Measurements from ENCODE around the gene HS6ST2. TPM values are rescaled to one million over a fixed set of nuclear protein-coding genes. Genes with fewer than 3 reads are reported as not detected.

The HS6ST2 gene
- total RNA-seq, 1 experiment from 2014 or later = 13.4 TPM

GRCh38 chrX:132795181-132795580 lies 163.2 kb downstream of the HS6ST2 start:
- no peaks in the 10 kb centered on the region for H4K20me1 ChIP-seq (ENCODE audit: insufficient read depth)
- intact Hi-C loops (cut with micrococcal nuclease; ENCODE audit: unreplicated experiment) = no loop called here
- no peaks in the 10 kb centered on the region for H3K9me2 ChIP-seq (ENCODE audit: insufficient read depth)
- 0 out of 2 replicates have a peak, but pooled peaks cover 2% of the 10 kb centered on the region for H3K79me2 ChIP-seq (ENCODE audit: low read depth)
- no peak overlapping the region for H2AFZ ChIP-seq
- no TSS peak for BruUV-seq (replicated peaks)
- no peak overlapping the region for H3K4me3 ChIP-seq
- H3K27ac ChIP-seq = no peak overlapping the region
- H3K9me3 ChIP-seq (ENCODE audit: insufficient read depth, low read depth) = no peaks in the 10 kb centered on the region
- no peaks in the 10 kb centered on the region for H3F3A ChIP-seq (ENCODE audit: insufficient read depth, low read depth)
- TF ChIP-seq, protein P1, sequence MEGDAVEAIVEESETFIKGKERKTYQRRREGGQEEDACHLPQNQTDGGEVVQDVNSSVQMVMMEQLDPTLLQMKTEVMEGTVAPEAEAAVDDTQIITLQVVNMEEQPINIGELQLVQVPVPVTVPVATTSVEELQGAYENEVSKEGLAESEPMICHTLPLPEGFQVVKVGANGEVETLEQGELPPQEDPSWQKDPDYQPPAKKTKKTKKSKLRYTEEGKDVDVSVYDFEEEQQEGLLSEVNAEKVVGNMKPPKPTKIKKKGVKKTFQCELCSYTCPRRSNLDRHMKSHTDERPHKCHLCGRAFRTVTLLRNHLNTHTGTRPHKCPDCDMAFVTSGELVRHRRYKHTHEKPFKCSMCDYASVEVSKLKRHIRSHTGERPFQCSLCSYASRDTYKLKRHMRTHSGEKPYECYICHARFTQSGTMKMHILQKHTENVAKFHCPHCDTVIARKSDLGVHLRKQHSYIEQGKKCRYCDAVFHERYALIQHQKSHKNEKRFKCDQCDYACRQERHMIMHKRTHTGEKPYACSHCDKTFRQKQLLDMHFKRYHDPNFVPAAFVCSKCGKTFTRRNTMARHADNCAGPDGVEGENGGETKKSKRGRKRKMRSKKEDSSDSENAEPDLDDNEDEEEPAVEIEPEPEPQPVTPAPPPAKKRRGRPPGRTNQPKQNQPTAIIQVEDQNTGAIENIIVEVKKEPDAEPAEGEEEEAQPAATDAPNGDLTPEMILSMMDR (conservative IDR thresholded peaks at IDR 0.05) = no peak
- no peak for TF ChIP-seq EZH2 (IDR thresholded peaks at IDR 0.05; ENCODE audit: low read depth)
- no peaks in the 10 kb centered on the region for H3K4me1 ChIP-seq (replicated peaks; ENCODE audit: insufficient read depth)
- ChIA-PET POLR2A (ENCODE audit: unreplicated experiment) (no interaction called here), CTCF (no interaction called here)
- DNase-seq = no peak
- no peak overlapping the region for H3K4me2 ChIP-seq
- H3K36me3 ChIP-seq (ENCODE audit: low read depth) = no peaks in the 10 kb centered on the region
- H3K27me3 ChIP-seq (ENCODE audit: insufficient read depth, low read depth) = no peaks in the 10 kb centered on the region

DNA sequence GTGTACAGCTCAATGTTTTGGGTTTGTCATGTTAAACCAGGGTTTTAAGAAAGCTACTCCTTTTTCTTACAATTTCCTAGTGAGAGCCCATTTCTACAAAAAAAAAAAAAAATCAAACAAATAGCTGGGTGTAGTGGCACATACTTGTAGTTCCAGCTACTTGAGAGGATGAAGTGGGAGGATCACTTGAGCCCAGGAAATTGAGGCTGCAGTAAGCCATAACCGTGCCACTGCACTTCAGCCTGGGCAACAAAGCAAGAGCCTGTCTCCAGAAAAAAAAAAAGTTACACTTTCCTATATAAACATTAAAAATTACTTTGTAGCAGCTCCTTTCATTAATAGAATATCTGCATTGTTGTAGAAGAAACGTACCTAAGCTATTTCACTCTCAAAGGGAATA lies 166.7 kb downstream of the HS6ST2 start:
- CTCF ChIA-PET = no interaction called here

DNA sequence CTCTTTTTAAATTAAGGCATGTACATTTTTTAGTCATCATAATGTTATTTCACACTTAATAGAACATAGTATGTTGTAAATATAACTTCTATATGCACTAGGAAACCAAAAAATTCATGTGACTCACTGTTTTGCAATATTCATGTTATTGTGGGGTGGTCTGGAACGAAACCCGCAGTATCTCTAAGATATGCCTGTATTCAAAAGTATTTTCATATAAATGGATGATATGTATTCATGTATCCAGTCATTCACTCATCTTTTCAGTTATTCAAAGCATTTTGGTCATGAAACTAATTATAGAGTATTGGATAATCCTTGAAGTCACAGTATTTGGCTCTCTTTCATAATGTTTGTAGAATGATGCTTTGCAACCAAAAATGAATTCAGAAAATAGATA lies 168.1 kb downstream of the HS6ST2 start:
- POLR2A ChIA-PET (ENCODE audit: unreplicated experiment) = no interaction called here
- no peak overlapping the region for H3K4me3 ChIP-seq
- H4K20me1 ChIP-seq (ENCODE audit: insufficient read depth) = no peaks in the 10 kb centered on the region
- H3F3A ChIP-seq (ENCODE audit: insufficient read depth, low read depth) = no peaks in the 10 kb centered on the region
- no peaks in the 10 kb centered on the region for H3K4me1 ChIP-seq (replicated peaks; ENCODE audit: insufficient read depth)
- H3K27ac ChIP-seq = no peak overlapping the region
- H2AFZ ChIP-seq = no peak overlapping the region
- H3K4me2 ChIP-seq = no peak overlapping the region
- DNase-seq = no peak
- no peaks in the 10 kb centered on the region for H3K9me3 ChIP-seq (ENCODE audit: insufficient read depth, low read depth)
- no peaks in the 10 kb centered on the region for H3K27me3 ChIP-seq (ENCODE audit: insufficient read depth, low read depth)
- H3K79me2 ChIP-seq (ENCODE audit: low read depth) = 0 out of 2 replicates have a peak, but pooled peaks cover 2% of the 10 kb centered on the region
- H3K9me2 ChIP-seq (ENCODE audit: insufficient read depth) = no peaks in the 10 kb centered on the region
- CTCF ChIA-PET = no interaction called here
- BruUV-seq (replicated peaks) = no TSS peak
- TF ChIP-seq EZH2 (IDR thresholded peaks at IDR 0.05; ENCODE audit: low read depth) = no peak
- TF ChIP-seq, protein P1 (conservative IDR thresholded peaks at IDR 0.05) = no peak
- intact Hi-C loops (cut with micrococcal nuclease; ENCODE audit: unreplicated experiment) = no loop called here
- no peaks in the 10 kb centered on the region for H3K36me3 ChIP-seq (ENCODE audit: low read depth)

More for the DNA sequence above, 166.7 kb downstream of the HS6ST2 start:
- intact Hi-C loops (cut with micrococcal nuclease; ENCODE audit: unreplicated experiment) = no loop called here
- H3F3A ChIP-seq (ENCODE audit: insufficient read depth, low read depth) = no peaks in the 10 kb centered on the region
- H2AFZ ChIP-seq = no peak overlapping the region
- no peak overlapping the region for H3K27ac ChIP-seq
- H3K79me2 ChIP-seq (ENCODE audit: low read depth) = 0 out of 2 replicates have a peak, but pooled peaks cover 2% of the 10 kb centered on the region
- no TSS peak for BruUV-seq (replicated peaks)
- DNase-seq = no peak
- POLR2A ChIA-PET (ENCODE audit: unreplicated experiment) = interaction anchor here (0.8 kb wide), 1 partner anchor 268 kb away, joined by 11 read pairs; no protein-coding TSS in a partner anchor
- no peaks in the 10 kb centered on the region for H3K9me3 ChIP-seq (ENCODE audit: insufficient read depth, low read depth)
- no peak overlapping the region for H3K4me3 ChIP-seq
- H3K4me1 ChIP-seq (replicated peaks; ENCODE audit: insufficient read depth) = no peaks in the 10 kb centered on the region
- no peaks in the 10 kb centered on the region for H3K9me2 ChIP-seq (ENCODE audit: insufficient read depth)
- no peaks in the 10 kb centered on the region for H4K20me1 ChIP-seq (ENCODE audit: insufficient read depth)
- TF ChIP-seq, protein P1 (conservative IDR thresholded peaks at IDR 0.05) = no peak
- no peak for TF ChIP-seq EZH2 (IDR thresholded peaks at IDR 0.05; ENCODE audit: low read depth)
- H3K4me2 ChIP-seq = no peak overlapping the region
- H3K36me3 ChIP-seq (ENCODE audit: low read depth) = no peaks in the 10 kb centered on the region
- H3K27me3 ChIP-seq (ENCODE audit: insufficient read depth, low read depth) = no peaks in the 10 kb centered on the region

Data from PC-9 (cell line).